Fibroblast of the aortic adventitia (primary cell): ENCODE data around the gene CCDC187. TPM values are rescaled to one million over a fixed set of nuclear protein-coding genes. Genes with fewer than 3 reads are reported as not detected.

Source experiments
- DNase-seq: peaks from one replicate; pipeline ENCODE4 v3.0.0-alpha.2; 2010; ENCODE audit warnings: low read depth
- H3K4me3 ChIP-seq: 2 replicates; pipeline ENCODE4 v1.5.1; 2011; ENCODE audit warnings: low read depth, mild to moderate bottlenecking, control low read depth, low read length, moderate library complexity
- total RNA-seq: library from RNA; depleted of rRNA; stranded (reverse); fragments of >200 nt; gene quantifications from 2 replicates; pipeline ENCODE4 v1.2.3, GENCODE V29; 2012; ENCODE audit warnings: low replicate concordance
- TF ChIP-seq, protein P1 (sequence below): IDR thresholded peaks from 2 replicates; pipeline ENCODE4 v1.5.1; 2011; ENCODE audit warnings: mild to moderate bottlenecking, low read length, control low read depth, inconsistent platforms; ENCODE audit not compliant: insufficient read depth

CCDC187 gene
- total RNA-seq, 1 donor, result under 0.01 TPM

DNA sequence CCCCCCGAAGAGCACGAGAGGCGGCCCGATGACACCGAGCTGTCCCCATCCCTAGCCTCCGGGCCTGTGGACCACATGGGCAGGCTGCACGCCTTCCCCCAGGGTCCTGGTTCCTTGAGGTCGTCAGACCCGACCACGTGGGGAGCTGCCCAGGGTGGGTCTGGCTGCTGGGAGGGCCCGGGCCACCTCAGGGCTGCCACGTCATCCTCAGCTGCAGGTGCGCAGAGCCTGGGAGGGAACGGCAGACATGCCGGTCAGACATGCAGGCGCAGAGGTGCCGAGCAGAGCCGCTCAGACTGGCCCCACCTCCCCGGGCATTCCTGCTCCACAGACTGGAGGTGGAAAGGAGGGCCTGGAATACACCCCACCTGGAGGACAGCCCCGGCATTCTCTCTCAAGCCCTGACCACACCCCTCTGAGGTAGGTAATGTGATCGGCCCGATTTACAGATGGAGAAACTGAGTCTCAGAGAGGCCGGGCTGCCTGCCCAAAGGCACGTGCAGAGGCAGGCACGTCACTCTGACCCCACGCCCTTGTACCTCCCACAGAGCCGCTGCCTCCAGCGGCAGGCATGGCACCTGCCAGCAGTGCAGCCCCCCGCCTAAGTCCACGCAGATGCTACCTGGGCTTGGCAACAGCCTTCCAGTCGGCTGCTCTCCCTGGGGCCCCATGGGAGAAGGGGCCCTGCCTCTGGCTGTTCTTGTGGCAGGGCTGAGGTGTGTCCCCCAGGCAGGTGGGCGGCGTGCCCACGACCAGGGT lies 649 bp downstream of the CCDC187 start:
- TF ChIP-seq, protein P1, sequence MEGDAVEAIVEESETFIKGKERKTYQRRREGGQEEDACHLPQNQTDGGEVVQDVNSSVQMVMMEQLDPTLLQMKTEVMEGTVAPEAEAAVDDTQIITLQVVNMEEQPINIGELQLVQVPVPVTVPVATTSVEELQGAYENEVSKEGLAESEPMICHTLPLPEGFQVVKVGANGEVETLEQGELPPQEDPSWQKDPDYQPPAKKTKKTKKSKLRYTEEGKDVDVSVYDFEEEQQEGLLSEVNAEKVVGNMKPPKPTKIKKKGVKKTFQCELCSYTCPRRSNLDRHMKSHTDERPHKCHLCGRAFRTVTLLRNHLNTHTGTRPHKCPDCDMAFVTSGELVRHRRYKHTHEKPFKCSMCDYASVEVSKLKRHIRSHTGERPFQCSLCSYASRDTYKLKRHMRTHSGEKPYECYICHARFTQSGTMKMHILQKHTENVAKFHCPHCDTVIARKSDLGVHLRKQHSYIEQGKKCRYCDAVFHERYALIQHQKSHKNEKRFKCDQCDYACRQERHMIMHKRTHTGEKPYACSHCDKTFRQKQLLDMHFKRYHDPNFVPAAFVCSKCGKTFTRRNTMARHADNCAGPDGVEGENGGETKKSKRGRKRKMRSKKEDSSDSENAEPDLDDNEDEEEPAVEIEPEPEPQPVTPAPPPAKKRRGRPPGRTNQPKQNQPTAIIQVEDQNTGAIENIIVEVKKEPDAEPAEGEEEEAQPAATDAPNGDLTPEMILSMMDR, result no peak
- H3K4me3 ChIP-seq, result no peak overlapping the region
- DNase-seq, result no peak

DNA sequence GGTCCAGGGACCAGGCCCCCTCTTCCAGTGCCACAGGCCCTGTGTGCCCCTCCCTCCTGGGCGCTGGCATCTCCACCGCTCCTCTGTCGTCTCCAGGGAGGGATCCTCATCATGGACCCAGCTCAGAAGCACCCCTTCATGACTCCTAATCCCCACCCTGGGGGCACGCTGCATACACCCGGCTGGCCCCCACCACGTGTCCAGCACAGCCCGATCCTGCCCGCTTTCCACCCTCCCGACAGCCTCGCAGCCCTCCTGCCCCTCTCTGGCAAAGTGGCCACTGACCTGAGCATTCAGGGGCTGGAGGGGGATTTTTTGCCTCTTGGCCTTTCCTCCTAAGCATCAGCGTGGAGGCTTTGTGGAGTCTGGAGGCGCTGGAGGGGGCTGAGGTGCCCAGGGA lies 1.4 kb downstream of the CCDC187 start:
- TF ChIP-seq, protein P1, result no peak
- no peak for DNase-seq
- H3K4me3 ChIP-seq, result no peak overlapping the region

DNA sequence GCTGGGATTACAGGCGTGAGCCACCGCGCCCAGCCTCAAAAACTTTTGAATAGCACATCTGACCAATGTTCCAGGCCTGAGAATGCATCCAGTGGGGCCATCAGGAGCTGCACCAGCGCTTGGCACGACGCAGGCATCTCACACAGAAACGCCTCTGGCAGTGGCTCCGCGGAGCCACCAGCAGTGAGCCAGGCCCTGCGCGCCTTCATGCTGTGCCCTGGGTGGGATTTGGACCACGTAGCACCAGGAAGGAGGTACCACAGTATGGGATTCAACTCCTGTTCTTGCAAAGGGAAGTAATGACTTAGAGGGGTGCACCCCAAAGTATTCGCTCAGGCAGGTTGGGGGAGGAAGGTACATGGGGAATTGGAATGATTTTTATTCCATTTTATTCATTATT lies 3.0 kb downstream of the CCDC187 start:
- TF ChIP-seq, protein P1, result no peak
- H3K4me3 ChIP-seq, result no peak overlapping the region
- no peak for DNase-seq

DNA sequence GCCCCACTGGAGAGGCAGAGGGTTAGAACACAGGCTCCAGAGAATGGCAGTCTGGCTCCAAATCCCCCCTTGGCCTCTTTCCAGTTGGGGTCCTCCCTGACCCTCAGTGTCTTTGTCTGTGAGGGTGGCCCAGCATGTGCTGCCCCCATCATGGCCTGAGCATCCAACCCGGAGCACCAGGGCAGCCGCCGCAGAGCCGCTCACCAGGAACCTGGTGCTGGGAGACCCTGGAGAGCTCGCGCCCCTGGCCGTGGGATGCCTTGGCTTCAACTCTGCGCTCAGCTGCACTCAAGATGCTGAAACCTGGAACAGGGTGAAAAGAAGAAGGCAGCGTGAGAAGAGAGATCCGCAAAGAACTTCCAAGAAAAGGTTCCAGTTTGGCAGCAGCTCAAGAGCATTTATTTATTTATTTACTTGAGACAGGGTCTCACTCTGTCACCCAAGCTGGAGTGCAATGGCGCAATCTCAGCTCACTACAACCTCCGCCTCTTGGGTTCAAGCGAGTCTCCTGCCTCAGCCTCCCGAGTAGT lies 3.8 kb downstream of the CCDC187 start:
- DNase-seq, result no peak
- no peak overlapping the region for H3K4me3 ChIP-seq

DNA sequence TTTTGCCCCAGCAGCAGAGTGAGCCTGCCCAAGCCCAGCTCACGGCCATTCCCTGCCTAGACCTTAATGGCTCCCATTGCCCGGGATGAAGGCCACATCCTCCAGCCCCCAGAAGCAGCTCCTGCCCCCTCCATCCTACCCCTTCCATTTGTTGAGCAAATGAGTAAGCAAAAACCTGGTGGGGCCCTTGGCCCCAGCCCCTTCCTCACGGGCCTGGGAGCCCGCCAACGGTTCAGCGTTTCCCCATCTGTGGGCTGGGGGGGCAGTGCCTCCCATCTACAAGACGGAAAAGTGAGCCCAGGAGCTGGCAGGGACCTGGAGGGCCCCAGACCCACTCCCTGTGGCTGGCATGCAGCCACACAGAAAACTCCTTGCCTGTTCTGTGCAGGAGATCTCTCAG lies 4.4 kb downstream of the CCDC187 start:
- no peak overlapping the region for H3K4me3 ChIP-seq
- TF ChIP-seq, protein P1, result no peak
- no peak for DNase-seq

More for the DNA sequence above, 3.8 kb downstream of the CCDC187 start:
- TF ChIP-seq, protein P1, result no peak

DNA sequence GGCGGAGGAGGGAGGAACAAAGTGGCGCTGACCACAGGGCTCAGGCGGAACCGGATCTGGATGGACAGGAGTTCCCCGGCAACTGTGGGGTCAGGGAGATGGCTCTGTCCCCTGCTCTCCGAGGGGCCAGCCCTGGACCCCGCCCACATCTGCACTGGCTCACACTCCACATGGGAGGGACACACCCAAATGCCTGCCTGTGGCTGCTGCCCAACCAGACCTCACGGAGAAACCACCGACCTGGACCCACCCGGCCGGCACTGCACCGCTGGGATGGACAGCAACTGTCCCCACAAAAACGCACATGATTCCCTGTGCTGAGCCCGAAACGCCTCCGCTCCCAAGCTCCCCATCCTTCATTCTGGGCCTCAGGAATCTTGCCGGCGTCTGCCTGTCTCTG lies 4.8 kb downstream of the CCDC187 start:
- TF ChIP-seq, protein P1, result no peak
- no peak overlapping the region for H3K4me3 ChIP-seq
- no peak for DNase-seq
